Amniotic stem cell (primary cell): Measurements from ENCODE around the gene SLC5A9.
"Not testable (repeated sequence)": the region's sequence is repeated elsewhere in the genome, so short reads cannot be mapped to it uniquely, and the experiment has no call there.

ENCODE experiments used
- DNase-seq: peaks from one replicate; lab custom pipeline; 2025; lab: John Stamatoyannopoulos, UW

SLC5A9 gene

DNA sequence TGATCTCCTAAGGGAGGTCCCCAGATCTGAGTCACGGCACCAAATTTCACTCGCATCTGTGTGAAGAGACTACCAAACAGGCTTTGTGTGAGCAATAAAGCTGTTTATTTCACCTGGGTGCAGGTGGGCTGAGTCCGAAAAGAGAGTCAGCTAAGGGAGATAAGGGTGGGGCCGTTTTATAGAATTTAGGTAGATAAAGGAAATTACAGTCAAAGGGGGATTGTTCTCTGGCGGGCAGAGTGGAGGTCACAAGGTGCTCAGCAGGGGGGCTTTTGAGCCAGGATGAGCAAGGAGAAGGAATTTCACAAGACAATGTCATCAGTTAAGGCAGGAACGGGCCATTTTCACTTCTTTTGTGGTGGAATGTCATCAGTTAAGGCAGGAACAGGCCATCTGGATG, 8.2 kb upstream of the SLC5A9 start:
- not testable (repeated sequence) for DNase-seq

GRCh38 chr1:48214820-48215219, 7.7 kb upstream of the SLC5A9 start:
- DNase-seq = no peak

GRCh38 chr1:48215222-48215621, 7.3 kb upstream of the SLC5A9 start:
- DNase-seq = no peak

- no peak for DNase-seq
These were observed 6.6 kb upstream of the SLC5A9 start for GRCh38 chr1:48215889-48216288.

DNA sequence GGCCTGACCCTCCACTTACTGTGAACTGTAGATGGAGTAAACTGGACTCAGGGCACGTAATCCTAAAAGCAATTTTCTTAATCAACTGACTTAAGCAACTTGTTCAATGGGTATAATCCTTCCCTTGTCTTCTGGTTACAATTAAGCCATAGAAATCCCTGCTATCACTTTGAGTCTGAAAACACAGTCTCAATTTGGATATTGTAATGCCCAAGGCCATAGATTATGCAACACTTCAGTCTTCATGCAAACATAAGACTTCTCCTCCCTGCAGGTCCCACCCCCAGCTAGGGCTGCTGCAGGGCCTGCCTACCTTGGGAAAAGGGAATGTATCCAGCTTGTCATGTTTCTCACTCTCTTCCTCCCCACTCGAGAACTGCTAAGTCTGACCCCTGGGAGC, 6.2 kb upstream of the SLC5A9 start:
- DNase-seq = no peak

DNA sequence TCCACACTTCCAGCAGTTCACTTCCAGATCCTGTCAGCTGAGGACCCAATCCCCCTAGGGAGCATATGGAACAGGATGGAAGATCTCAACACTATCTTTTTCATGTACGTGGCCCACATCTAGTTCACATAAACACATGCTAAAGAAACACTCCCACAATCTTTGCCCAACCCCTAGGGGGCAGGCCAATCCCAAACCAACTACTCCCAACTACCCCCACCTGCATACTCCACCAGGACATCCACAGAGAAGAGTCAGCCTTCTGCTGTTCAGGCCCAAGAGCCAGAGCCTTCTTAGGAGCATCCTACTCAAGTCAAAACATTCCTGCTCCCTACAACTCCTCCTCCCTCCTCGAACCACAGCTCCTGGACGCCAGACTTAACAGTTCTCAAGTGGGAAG, 5.6 kb upstream of the SLC5A9 start:
- DNase-seq = no peak

GRCh38 chr1:48217856-48218255, 4.7 kb upstream of the SLC5A9 start:
- no peak for DNase-seq

DNA sequence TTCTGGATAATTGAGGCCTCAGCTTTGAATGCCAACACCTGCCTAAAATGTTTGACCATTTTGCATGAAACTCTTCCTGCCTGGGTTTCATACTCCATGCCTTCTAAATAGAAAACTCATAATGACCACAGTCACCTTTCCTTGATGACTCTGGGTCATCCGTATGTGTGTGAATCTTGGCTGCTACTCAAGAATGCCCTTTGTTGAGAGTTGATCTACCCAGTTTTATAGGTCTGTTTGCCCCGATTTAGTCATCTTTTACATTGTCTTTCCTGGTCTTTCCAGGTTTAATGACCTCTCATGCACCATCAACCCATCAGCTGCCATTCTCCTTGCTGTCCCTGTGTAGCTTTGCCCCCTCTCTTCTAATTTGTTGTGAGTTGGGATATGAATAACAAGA, 2.7 kb upstream of the SLC5A9 start:
- no peak for DNase-seq

GRCh38 chr1:48221122-48221521, 1.4 kb upstream of the SLC5A9 start:
- no peak for DNase-seq

DNA sequence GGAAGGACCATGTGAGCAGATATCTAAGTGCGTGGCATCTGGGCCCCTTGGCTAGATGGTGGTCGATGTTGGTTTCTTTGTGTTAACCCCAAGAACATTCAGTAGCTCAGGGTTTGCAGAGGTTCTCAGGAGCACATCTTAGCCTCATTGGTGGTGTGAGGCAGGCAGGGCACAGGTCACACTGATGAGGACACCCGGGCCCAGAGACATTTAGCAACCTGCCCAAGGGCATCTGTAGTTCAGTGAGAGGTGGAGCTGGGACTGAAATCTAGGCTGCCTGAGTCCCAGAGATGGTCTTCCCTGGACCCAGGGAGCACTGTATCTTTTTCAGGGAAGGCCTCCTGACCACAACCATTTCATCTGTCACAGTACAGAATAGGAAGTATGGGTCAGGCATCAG, 859 bp upstream of the SLC5A9 start:
- DNase-seq = no peak

GRCh38 chr1:48223366-48224240, 1.1 kb downstream of the SLC5A9 start:
- DNase-seq = no peak

DNA sequence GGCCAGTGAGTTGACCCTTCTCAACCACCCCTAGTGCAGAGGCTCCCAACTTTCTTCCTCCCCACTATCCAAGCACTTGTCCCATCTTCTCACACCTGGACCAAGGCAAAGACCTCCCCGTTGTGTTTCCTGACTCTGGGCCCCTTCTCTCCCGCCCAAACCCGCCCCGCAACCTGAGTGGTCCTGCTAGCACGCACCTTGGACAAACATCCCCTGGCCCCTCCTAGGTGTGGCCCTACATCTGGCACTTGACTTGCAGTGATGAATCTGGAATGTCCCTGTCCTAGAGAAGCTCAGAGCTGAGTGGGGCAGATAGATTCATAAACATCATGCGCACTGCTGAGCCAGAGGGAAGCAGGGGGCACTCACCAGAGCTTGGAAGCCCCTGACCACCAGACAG, 2.3 kb downstream of the SLC5A9 start:
- DNase-seq = no peak

- DNase-seq = no peak
These were observed 3.1 kb downstream of the SLC5A9 start for GRCh38 chr1:48225579-48225978.

- DNase-seq = no peak
These were observed 4.9 kb downstream of the SLC5A9 start for GRCh38 chr1:48227165-48228013.

DNA sequence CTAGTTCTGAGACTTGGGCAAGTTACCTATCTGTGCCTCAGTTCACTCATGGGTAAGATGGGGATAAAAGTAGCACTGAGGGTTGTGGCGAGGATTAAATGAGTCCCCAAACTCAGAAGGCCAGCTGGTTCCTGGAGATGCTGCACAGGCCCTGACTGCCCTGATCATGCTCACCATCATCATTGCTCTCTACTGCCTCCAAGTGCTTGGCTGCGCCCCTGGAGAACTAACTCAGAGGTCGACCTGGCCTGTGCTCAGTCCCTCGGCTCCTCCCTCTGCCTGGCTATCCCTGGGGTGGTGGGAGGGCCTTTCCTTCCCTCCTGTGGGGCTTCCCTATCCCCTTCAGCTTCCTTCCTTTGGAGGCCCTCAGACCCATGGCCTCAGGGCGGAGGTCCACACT, 5.6 kb downstream of the SLC5A9 start:
- no peak for DNase-seq

GRCh38 chr1:48229317-48229716, 6.8 kb downstream of the SLC5A9 start:
- DNase-seq = no peak

GRCh38 chr1:48230236-48230635, 7.7 kb downstream of the SLC5A9 start:
- no peak for DNase-seq

DNA sequence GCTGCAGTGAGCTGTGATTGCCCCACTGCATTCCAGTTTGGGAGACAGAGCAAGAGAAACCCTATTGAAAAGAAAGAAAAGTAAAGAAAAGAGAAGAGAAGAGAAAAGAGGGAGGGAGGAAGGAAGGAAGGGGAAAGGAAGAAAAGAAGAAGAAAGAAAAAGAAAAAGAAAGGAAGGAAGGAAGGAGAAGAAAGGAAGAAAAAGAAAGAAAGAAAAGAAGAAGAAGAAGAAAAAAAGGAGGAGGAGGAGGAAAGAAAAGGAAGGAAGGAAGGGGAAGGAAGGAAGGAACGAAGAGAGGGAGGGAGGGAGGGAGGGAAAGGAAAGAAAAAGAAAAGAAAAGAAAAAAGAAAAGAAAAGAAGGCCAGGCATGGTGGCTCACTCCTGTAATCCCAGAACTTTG, 10.2 kb downstream of the SLC5A9 start:
- DNase-seq = no peak

DNA sequence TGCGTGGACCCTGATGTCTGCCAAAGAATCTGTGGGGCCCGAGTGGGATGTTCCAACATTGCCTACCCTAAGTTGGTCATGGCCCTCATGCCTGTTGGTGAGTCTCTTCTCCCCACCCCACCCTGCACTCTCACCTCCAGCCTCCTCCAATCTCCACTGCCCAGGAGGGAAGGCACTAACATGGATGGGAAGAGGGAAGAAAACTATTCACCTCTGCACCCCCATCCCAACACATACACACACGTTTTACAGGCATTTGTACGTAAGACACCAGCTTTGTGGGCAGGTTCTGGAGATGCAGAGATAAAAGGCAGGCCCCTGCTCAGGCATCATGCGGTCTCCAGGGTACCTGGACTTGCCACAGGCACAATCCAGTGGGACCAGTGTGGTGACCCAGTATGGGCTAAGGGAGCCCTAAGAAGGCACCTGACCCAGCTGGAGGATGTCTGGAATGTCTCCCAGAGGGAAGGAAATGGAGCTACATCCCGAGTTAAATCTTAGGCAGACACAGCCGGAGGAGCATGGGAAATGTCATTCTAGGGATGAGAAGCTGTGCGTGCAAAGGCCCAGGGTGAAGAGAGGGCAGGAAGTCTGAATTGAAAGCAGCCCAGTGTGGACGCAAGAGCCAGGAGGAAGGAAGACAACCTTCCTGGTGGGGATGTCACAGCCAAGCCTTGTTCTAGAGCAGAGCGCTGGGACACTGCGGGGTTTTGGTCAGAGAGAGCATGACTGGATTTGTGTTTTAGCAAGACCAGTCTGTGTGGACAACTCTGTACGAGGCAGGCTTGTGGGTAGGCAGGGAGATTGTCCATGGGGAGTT, 11.4 kb downstream of the SLC5A9 start:
- DNase-seq = no peak

DNA sequence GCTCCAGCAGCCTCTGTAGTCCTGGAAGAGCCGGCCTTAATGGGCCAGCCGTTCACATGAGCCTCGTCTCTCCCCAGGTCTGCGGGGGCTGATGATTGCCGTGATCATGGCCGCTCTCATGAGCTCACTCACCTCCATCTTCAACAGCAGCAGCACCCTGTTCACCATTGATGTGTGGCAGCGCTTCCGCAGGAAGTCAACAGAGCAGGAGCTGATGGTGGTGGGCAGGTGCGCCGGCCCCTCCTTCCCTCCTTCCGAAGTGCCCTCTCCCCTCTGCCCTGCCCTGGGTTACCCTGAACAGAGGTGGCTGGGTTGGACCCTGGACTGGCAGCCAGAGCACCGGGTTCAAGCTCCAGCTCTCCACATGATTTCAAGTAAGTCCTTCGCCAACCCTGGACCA, 13.1 kb downstream of the SLC5A9 start:
- DNase-seq = no peak

DNA sequence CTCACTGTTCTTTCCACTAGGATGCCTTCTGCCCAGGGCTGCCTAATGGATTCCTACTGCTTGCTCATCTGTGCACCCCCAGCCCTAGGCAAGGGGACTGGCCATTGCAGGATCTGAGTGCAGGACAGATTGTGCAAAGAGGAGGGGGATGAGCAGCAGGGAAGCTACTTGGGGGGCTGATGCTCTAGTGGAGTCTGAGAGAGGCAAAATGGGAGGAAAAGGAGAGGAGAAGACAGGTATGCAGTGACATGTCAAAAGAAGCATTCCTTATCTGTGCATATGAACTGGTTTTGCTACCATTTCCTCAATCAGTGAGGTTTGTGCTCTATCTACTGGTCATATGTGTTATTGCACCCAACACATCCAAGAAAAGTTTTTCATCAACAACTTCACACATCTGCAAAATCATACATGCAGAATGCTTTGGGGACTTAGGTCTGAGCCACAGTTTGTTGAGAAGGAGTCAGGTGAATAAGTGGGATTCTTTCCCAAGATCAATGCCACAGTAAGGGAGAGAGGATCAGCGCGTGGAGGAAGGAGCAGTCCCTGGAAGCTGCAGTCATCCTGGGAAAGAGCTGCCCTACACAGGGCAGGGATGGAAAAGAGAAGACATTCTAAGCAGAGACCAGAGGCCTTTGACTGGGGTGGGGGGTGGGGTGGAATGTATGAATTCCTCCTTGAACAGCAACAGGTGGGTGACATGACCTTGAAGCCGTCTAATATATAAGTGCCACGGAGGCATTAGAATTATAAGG, 14.4 kb downstream of the SLC5A9 start:
- DNase-seq = no peak
